Measurements from ENCODE around the gene PLEKHA7. TPM values are rescaled to one million over a fixed set of nuclear protein-coding genes. Genes with fewer than 3 reads are reported as not detected.
"Not testable (repeated sequence)": the region's sequence is repeated elsewhere in the genome, so short reads cannot be mapped to it uniquely, and the experiment has no call there.

PLEKHA7 gene
- total RNA-seq, 1 experiment from 2014 or later, result 4.4 TPM

DNA sequence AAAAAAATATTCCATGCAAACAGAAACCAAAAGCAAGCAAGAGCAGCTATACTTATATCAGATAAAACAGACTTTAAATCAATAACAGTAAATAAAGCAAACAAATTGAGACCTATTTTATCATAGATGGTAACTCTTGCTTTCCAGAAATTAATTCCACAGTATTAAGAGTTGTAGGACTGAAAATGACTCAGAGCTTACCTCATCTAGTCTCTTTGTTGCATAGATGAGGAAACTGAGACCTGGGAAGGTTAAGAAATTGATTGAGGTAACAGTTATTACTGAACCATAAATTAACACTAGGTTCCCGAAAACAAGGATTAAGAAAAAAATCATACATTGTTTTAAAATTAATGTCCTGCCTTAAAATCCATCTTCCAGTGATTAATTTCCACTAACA is 123.8 kb downstream of the PLEKHA7 start:
- H3K79me2 ChIP-seq (ENCODE audit: low read length), result no peaks in the 10 kb centered on the region
- no peak overlapping the region for H2AFZ ChIP-seq (ENCODE audit: low read length)
- H3K4me2 ChIP-seq (ENCODE audit: low read depth, low read length, poor library complexity, severe bottlenecking), result no peak overlapping the region
- H3K4me1 ChIP-seq (ENCODE audit: low read length), result no peaks in the 10 kb centered on the region
- no peak for DNase-seq
- no peaks in the 10 kb centered on the region for H4K20me1 ChIP-seq (ENCODE audit: insufficient read depth, low read depth, low read length)
- H3K4me3 ChIP-seq (ENCODE audit: low read length), result no peak overlapping the region
- H3K9me3 ChIP-seq (ENCODE audit: low read length), result no peaks in the 10 kb centered on the region
- no peak overlapping the region for H3K27ac ChIP-seq (ENCODE audit: low read length)
- no peaks in the 10 kb centered on the region for H3K36me3 ChIP-seq (ENCODE audit: insufficient read depth, low read length)
- no peaks in the 10 kb centered on the region for H3K27me3 ChIP-seq (ENCODE audit: low read length)
- no peaks in the 10 kb centered on the region for H3K9me2 ChIP-seq (replicated peaks; ENCODE audit: insufficient read depth, low read length)
- no peak overlapping the region for H3K9ac ChIP-seq (ENCODE audit: low read length)

- H3K27ac ChIP-seq (ENCODE audit: low read length), result no peak overlapping the region
- no peaks in the 10 kb centered on the region for H4K20me1 ChIP-seq (ENCODE audit: insufficient read depth, low read depth, low read length)
- no peak overlapping the region for H2AFZ ChIP-seq (ENCODE audit: low read length)
- no peaks in the 10 kb centered on the region for H3K36me3 ChIP-seq (ENCODE audit: insufficient read depth, low read length)
- no peaks in the 10 kb centered on the region for H3K9me2 ChIP-seq (replicated peaks; ENCODE audit: insufficient read depth, low read length)
- H3K27me3 ChIP-seq (ENCODE audit: low read length), result no peaks in the 10 kb centered on the region
- H3K9me3 ChIP-seq (ENCODE audit: low read length), result no peaks in the 10 kb centered on the region
- no peak overlapping the region for H3K4me2 ChIP-seq (ENCODE audit: low read depth, low read length, poor library complexity, severe bottlenecking)
- no peaks in the 10 kb centered on the region for H3K4me1 ChIP-seq (ENCODE audit: low read length)
- DNase-seq, result no peak
- H3K4me3 ChIP-seq (ENCODE audit: low read length), result no peak overlapping the region
- H3K9ac ChIP-seq (ENCODE audit: low read length), result no peak overlapping the region
- no peaks in the 10 kb centered on the region for H3K79me2 ChIP-seq (ENCODE audit: low read length)
Measured at GRCh38 chr11:16889905-16890304, 124.3 kb downstream of the PLEKHA7 start.

DNA sequence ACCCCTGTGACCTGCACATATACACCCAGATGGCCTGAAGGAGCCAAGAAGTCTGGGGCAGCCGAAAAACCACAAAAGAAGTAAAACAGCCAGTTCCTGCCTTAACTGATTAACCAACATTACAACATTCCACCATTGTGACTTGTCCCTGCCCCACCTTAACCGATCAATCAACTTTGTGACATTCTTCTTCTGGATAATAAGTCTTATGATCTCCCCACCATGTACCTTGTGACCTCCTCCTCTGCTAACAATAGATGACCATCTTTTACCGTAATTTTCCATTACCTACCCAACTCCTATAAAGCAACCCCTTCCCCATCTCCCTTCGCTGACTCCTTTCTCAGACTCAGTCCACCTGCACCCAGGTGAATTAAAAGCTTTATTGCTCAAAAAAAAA is 125.2 kb downstream of the PLEKHA7 start:
- not testable (repeated sequence) for H3K27me3 ChIP-seq (ENCODE audit: low read length); H3K4me3 ChIP-seq (ENCODE audit: low read length); H3K27ac ChIP-seq (ENCODE audit: low read length); H3K9me2 ChIP-seq (replicated peaks; ENCODE audit: insufficient read depth, low read length); DNase-seq; H3K9me3 ChIP-seq (ENCODE audit: low read length); H3K79me2 ChIP-seq (ENCODE audit: low read length); H2AFZ ChIP-seq (ENCODE audit: low read length); H4K20me1 ChIP-seq (ENCODE audit: insufficient read depth, low read depth, low read length); H3K9ac ChIP-seq (ENCODE audit: low read length); H3K4me2 ChIP-seq (ENCODE audit: low read depth, low read length, poor library complexity, severe bottlenecking); H3K36me3 ChIP-seq (ENCODE audit: insufficient read depth, low read length); H3K4me1 ChIP-seq (ENCODE audit: low read length)

DNA sequence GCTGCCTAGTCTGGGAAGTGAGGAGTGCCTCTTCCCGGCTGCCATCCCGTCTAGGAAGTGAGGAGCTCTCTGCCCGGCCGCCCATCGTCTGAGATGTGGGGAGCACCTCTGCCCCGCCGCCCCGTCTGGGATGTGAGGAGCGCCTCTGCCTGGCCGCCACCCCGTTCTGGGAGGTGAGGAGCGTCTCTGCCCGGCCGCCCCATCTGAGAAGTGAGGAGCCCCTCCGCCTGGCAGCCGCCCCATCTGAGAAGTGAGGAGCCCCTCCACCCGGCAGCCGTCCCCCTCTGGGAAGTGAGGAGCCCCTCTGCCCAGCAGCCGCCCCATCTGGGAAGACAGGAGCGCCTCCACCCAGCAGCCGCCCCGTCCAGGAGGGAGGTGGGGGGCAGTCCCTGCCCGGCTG is 126.3 kb downstream of the PLEKHA7 start:
- H3K4me3 ChIP-seq (ENCODE audit: low read length); H3K4me1 ChIP-seq (ENCODE audit: low read length); H3K27me3 ChIP-seq (ENCODE audit: low read length); H3K27ac ChIP-seq (ENCODE audit: low read length); H2AFZ ChIP-seq (ENCODE audit: low read length); H3K9me3 ChIP-seq (ENCODE audit: low read length); H3K79me2 ChIP-seq (ENCODE audit: low read length); H3K9ac ChIP-seq (ENCODE audit: low read length); H3K4me2 ChIP-seq (ENCODE audit: low read depth, low read length, poor library complexity, severe bottlenecking); DNase-seq; H3K36me3 ChIP-seq (ENCODE audit: insufficient read depth, low read length); H3K9me2 ChIP-seq (replicated peaks; ENCODE audit: insufficient read depth, low read length); H4K20me1 ChIP-seq (ENCODE audit: insufficient read depth, low read depth, low read length): not testable (repeated sequence)

DNA sequence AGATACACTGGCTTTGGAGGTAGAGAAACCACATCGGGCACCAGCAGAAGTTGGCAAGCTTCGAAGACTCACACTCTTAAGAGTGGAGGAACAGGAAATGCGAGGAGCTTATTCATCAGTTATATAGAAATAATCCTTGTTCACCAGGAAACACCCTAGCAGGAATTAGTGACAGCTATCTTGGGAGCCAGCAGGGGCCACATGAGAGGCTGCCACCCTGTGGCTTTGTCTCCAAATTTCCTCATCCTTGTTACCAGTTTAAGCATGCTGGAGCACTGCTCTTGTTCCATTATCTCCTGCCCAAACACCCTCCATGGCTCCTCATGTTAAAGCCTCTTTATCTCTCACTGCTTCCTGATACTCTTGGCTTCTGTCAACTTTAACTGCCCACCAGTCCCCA is 131.0 kb downstream of the PLEKHA7 start:
- Histone ChIP-seq H3K9me3 (ENCODE audit: low read length) (no peaks in the 10 kb centered on the region), H3K4me3 (ENCODE audit: low read length) (no peak overlapping the region), H3K4me2 (ENCODE audit: low read depth, low read length, poor library complexity, severe bottlenecking) (no peak overlapping the region), H3K9me2 (replicated peaks; ENCODE audit: insufficient read depth, low read length) (no peaks in the 10 kb centered on the region), H3K27ac (ENCODE audit: low read length) (no peak overlapping the region), H3K27me3 (ENCODE audit: low read length) (no peaks in the 10 kb centered on the region), H4K20me1 (ENCODE audit: insufficient read depth, low read depth, low read length) (no peaks in the 10 kb centered on the region), H3K4me1 (ENCODE audit: low read length) (peaks cover 14% of the 10 kb centered on the region), H2AFZ (ENCODE audit: low read length) (no peak overlapping the region), H3K9ac (ENCODE audit: low read length) (no peak overlapping the region), H3K79me2 (ENCODE audit: low read length) (no peaks in the 10 kb centered on the region), H3K36me3 (ENCODE audit: insufficient read depth, low read length) (no peaks in the 10 kb centered on the region)
- peak; percentile 42 for DNase-seq

DNA sequence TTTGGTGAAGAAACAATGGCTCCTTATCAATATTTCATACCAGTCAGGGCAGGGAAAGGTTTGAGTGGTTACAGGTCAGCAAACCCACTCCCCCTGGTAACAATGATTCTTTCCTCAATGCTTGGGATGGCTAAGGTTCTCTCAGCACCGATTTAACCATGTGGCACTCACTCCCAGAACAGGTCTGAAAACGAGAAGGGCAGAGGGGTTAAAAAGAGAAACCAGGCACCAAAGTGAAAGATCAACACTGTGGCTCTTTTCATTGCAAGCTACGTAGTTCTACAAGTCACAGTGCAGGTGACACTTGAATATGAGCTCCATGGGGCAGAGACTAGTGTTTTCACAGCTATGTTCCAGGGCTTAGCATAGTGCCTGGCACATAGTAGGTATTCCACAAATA is 132.4 kb downstream of the PLEKHA7 start:
- H3K27ac ChIP-seq (ENCODE audit: low read length), result no peak overlapping the region
- no peaks in the 10 kb centered on the region for H3K27me3 ChIP-seq (ENCODE audit: low read length)
- H4K20me1 ChIP-seq (ENCODE audit: insufficient read depth, low read depth, low read length), result no peaks in the 10 kb centered on the region
- no peaks in the 10 kb centered on the region for H3K9me3 ChIP-seq (ENCODE audit: low read length)
- no peak overlapping the region for H3K9ac ChIP-seq (ENCODE audit: low read length)
- no peaks in the 10 kb centered on the region for H3K36me3 ChIP-seq (ENCODE audit: insufficient read depth, low read length)
- H3K4me1 ChIP-seq (ENCODE audit: low read length), result peaks cover 14% of the 10 kb centered on the region
- H3K79me2 ChIP-seq (ENCODE audit: low read length), result no peaks in the 10 kb centered on the region
- no peaks in the 10 kb centered on the region for H3K9me2 ChIP-seq (replicated peaks; ENCODE audit: insufficient read depth, low read length)
- H2AFZ ChIP-seq (ENCODE audit: low read length), result 0 out of 2 replicates have a peak overlapping the region, but pooled peaks have one; percentile 51
- DNase-seq, result no peak
- no peak overlapping the region for H3K4me2 ChIP-seq (ENCODE audit: low read depth, low read length, poor library complexity, severe bottlenecking)
- no peak overlapping the region for H3K4me3 ChIP-seq (ENCODE audit: low read length)

GRCh38 chr11:16881074-16881709 is 133.0 kb downstream of the PLEKHA7 start:
- Histone ChIP-seq H3K4me1 (ENCODE audit: low read length) (peaks cover 14% of the 10 kb centered on the region), H2AFZ (ENCODE audit: low read length) (0 out of 2 replicates have a peak overlapping the region, but pooled peaks have one; percentile 51), H3K79me2 (ENCODE audit: low read length) (no peaks in the 10 kb centered on the region), H3K4me2 (ENCODE audit: low read depth, low read length, poor library complexity, severe bottlenecking) (no peak overlapping the region), H3K9me2 (replicated peaks; ENCODE audit: insufficient read depth, low read length) (no peaks in the 10 kb centered on the region), H4K20me1 (ENCODE audit: insufficient read depth, low read depth, low read length) (no peaks in the 10 kb centered on the region), H3K4me3 (ENCODE audit: low read length) (no peak overlapping the region), H3K27me3 (ENCODE audit: low read length) (no peaks in the 10 kb centered on the region), H3K9ac (ENCODE audit: low read length) (no peak overlapping the region), H3K9me3 (ENCODE audit: low read length) (no peaks in the 10 kb centered on the region), H3K27ac (ENCODE audit: low read length) (no peak overlapping the region), H3K36me3 (ENCODE audit: insufficient read depth, low read length) (no peaks in the 10 kb centered on the region)
- peak; percentile 66 for DNase-seq

- no peak overlapping the region for H3K27ac ChIP-seq (ENCODE audit: low read length)
- H3K4me1 ChIP-seq (ENCODE audit: low read length), result peaks cover 14% of the 10 kb centered on the region
- H3K4me2 ChIP-seq (ENCODE audit: low read depth, low read length, poor library complexity, severe bottlenecking), result no peak overlapping the region
- no peaks in the 10 kb centered on the region for H3K27me3 ChIP-seq (ENCODE audit: low read length)
- no peak for DNase-seq
- no peaks in the 10 kb centered on the region for H3K9me3 ChIP-seq (ENCODE audit: low read length)
- H3K4me3 ChIP-seq (ENCODE audit: low read length), result no peak overlapping the region
- no peaks in the 10 kb centered on the region for H3K36me3 ChIP-seq (ENCODE audit: insufficient read depth, low read length)
- H2AFZ ChIP-seq (ENCODE audit: low read length), result no peak overlapping the region
- H3K79me2 ChIP-seq (ENCODE audit: low read length), result no peaks in the 10 kb centered on the region
- H3K9ac ChIP-seq (ENCODE audit: low read length), result no peak overlapping the region
- H4K20me1 ChIP-seq (ENCODE audit: insufficient read depth, low read depth, low read length), result no peaks in the 10 kb centered on the region
- H3K9me2 ChIP-seq (replicated peaks; ENCODE audit: insufficient read depth, low read length), result no peaks in the 10 kb centered on the region
Measured at GRCh38 chr11:16880184-16880801, 133.9 kb downstream of the PLEKHA7 start.

Measured in Karpas-422 (cell line).